Measurements from ENCODE around the gene STIMATE. TPM values are rescaled to one million over a fixed set of nuclear protein-coding genes. Genes with fewer than 3 reads are reported as not detected.

Gene STIMATE
- total RNA-seq, 1 donor from 2014 or later, result 10.2 TPM

DNA sequence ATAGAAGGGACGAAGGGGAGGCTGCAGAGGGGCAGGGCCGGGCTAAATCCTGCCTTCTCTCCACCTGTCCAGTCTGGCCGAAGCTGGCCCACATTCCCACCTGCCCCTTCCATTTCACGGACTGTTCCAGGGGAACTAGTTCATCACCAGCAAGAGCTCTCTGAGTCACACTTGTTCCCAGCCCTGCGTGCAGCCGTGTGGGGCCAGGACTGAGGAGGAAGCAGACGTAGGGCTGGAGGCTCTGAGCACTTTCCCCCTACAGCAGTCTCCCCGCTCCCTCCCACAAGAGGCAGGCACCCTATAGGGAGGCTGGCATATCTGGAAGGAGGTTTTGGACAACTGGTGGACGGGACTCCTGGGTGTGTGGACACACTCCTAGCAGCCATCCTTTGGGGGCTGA lies 69.9 kb downstream of the STIMATE start:
- Histone ChIP-seq H3K4me1 (peaks cover 3% of the 10 kb centered on the region), H3K27ac (no peak overlapping the region), H3K4me3 (no peak overlapping the region), H3K36me3 (no peaks in the 10 kb centered on the region), H3K4me2 (no peak overlapping the region), H3K79me2 (ENCODE audit: low read depth) (no peaks in the 10 kb centered on the region), H2AFZ (replicated peaks) (no peak overlapping the region), H3K9ac (no peak overlapping the region), H3K9me3 (ENCODE audit: low read depth) (no peaks in the 10 kb centered on the region), H3F3A (ENCODE audit: low read depth) (no peaks in the 10 kb centered on the region), H3K27me3 (no peaks in the 10 kb centered on the region), H4K20me1 (ENCODE audit: low read depth) (no peaks in the 10 kb centered on the region)
- peaks cover 3% of the 10 kb centered on the region for H3K4me1 Mint-ChIP-seq
- no peak for DNase-seq (ENCODE audit: low spot score)
- H3K9me3 Mint-ChIP-seq, result no peaks in the 10 kb centered on the region
- H3K27me3 Mint-ChIP-seq (ENCODE audit: insufficient read depth, low read depth), result peaks cover 16% of the 10 kb centered on the region
- TF ChIP-seq EZH2phosphoT487 (IDR thresholded peaks at IDR 0.05), result no peak
- no peak for TF ChIP-seq CTCF (IDR thresholded peaks at IDR 0.05)
- TF ChIP-seq EZH2 (IDR thresholded peaks at IDR 0.05), result no peak
- no peak overlapping the region for H3K27ac Mint-ChIP-seq
- H3K36me3 Mint-ChIP-seq, result peaks cover 2% of the 10 kb centered on the region
- peak overlapping the region; percentile 35 for H3K4me3 Mint-ChIP-seq

DNA sequence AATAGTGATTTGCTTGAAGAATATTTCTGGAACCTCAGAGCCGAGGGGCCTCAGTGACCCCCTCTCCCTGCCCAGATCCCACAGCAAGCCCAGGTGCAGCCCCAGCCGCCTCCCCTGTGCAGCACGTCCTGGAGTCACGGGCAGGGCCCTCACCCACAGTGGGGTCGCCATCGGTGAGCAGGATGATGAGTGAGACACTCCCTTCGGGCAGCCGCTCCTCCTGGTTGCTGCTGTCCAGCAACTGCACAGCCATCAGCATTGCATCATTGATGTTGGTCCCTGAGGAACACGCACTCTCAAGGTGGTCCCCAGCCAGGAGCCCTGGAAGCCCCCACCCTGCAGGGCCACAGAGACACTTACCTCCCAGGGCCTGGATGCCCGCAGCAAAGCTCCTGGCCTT lies 73.3 kb downstream of the STIMATE start:
- Mint-ChIP-seq H3K27me3 (ENCODE audit: insufficient read depth, low read depth) (peaks cover 16% of the 10 kb centered on the region), H3K36me3 (no peaks in the 10 kb centered on the region), H3K9me3 (no peaks in the 10 kb centered on the region), H3K4me3 (no peak overlapping the region), H3K27ac (no peak overlapping the region), H3K4me1 (peaks cover 13% of the 10 kb centered on the region)
- Histone ChIP-seq H3K79me2 (ENCODE audit: low read depth) (no peaks in the 10 kb centered on the region), H2AFZ (replicated peaks) (no peak overlapping the region), H3K4me3 (no peak overlapping the region), H3F3A (ENCODE audit: low read depth) (peaks cover 4% of the 10 kb centered on the region), H3K9me3 (ENCODE audit: low read depth) (no peaks in the 10 kb centered on the region), H3K4me2 (no peak overlapping the region), H3K27me3 (no peaks in the 10 kb centered on the region), H3K9ac (no peak overlapping the region), H3K27ac (no peak overlapping the region), H3K36me3 (no peaks in the 10 kb centered on the region), H3K4me1 (peaks cover 10% of the 10 kb centered on the region), H4K20me1 (ENCODE audit: low read depth) (no peaks in the 10 kb centered on the region)
- no peak for DNase-seq (ENCODE audit: low spot score)
- no peak for TF ChIP-seq CTCF (IDR thresholded peaks at IDR 0.05)
- no peak for TF ChIP-seq EZH2 (IDR thresholded peaks at IDR 0.05)
- no peak for TF ChIP-seq EZH2phosphoT487 (IDR thresholded peaks at IDR 0.05)

- H3K4me2 ChIP-seq, result no peak overlapping the region
- Mint-ChIP-seq H3K9me3 (no peaks in the 10 kb centered on the region), H3K27ac (no peak overlapping the region), H3K4me1 (peaks cover 17% of the 10 kb centered on the region), H3K27me3 (ENCODE audit: insufficient read depth, low read depth) (peaks cover 11% of the 10 kb centered on the region), H3K36me3 (no peaks in the 10 kb centered on the region), H3K4me3 (no peak overlapping the region)
- peaks cover 4% of the 10 kb centered on the region for H3F3A ChIP-seq (ENCODE audit: low read depth)
- no peak for DNase-seq (ENCODE audit: low spot score)
- TF ChIP-seq EZH2phosphoT487 (IDR thresholded peaks at IDR 0.05) (no peak), CTCF (IDR thresholded peaks at IDR 0.05) (no peak), EZH2 (IDR thresholded peaks at IDR 0.05) (no peak)
- no peak overlapping the region for H3K9ac ChIP-seq
- no peaks in the 10 kb centered on the region for H3K27me3 ChIP-seq
- no peaks in the 10 kb centered on the region for H3K9me3 ChIP-seq (ENCODE audit: low read depth)
- H3K79me2 ChIP-seq (ENCODE audit: low read depth), result no peaks in the 10 kb centered on the region
- H3K4me3 ChIP-seq, result no peak overlapping the region
- no peaks in the 10 kb centered on the region for H4K20me1 ChIP-seq (ENCODE audit: low read depth)
- no peak overlapping the region for H2AFZ ChIP-seq (replicated peaks)
- no peaks in the 10 kb centered on the region for H3K36me3 ChIP-seq
- H3K27ac ChIP-seq, result no peak overlapping the region
- peaks cover 10% of the 10 kb centered on the region for H3K4me1 ChIP-seq
Measured at GRCh38 chr3:52822363-52822762, 75.0 kb downstream of the STIMATE start.

Measured in neural progenitor cell (in vitro differentiated cells).